GM18526 (cell line): Measurements from ENCODE around the gene CMTM4.

Experiments
- POLR2A ChIP-seq: IDR thresholded peaks from 3 replicates; pipeline ENCODE4 v1.6.1; 2011; ENCODE audit not compliant: insufficient read length; ENCODE audit errors: extremely low read depth

The CMTM4 gene

DNA sequence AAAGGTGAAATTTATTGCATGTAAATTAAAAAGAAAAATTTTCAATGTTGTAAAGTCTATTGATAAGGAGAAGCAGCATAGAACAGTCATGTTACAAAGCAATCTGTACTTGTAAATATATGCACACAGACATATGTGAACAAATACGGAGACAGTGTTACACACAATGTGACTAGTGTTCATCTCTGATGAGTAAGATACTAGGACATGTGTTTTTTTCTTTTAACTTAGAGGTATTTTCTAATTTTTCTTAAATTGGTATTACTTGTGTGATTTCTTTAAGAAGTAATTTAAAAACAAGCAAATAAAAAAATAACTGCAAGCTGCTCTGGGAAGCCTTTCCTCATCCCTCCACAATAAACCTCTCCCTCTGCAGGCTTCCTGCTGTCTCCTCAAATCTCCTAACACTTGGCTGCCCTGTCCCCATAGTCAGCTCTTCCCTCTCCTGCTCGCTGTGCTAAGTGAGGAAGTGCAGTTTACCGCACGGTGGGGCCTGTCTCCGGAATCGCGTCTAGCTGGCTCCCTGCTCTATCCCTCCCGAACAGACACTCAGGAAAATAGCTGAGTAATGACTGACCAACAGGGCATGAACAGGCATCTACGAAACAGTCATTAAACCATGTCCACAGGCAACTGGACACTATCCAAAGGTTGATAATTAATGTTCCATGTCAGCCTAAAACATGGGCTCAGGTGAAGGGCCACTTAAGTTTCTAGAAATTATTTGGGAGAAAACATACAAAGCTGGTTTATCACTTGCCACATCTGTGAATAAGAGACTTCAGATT is 35.9 kb downstream of the CMTM4 start:
- no peak for TF ChIP-seq POLR2A

DNA sequence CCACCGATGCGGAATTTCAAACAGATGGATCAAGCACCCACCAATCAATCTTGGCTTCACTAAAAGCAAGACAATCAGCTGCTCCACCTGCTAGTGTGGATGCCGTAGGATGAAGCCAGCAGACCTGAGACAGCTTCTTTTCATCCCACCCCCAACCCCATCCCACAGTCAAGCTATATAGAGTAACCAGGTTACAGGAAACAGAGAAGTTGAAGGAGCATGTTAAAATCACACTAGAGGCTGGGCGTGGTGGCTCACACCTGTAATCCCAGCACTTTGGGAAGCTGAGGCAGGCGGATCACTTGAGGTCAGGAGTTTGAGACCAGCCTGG is 37.7 kb downstream of the CMTM4 start:
- TF ChIP-seq POLR2A, result no peak

DNA sequence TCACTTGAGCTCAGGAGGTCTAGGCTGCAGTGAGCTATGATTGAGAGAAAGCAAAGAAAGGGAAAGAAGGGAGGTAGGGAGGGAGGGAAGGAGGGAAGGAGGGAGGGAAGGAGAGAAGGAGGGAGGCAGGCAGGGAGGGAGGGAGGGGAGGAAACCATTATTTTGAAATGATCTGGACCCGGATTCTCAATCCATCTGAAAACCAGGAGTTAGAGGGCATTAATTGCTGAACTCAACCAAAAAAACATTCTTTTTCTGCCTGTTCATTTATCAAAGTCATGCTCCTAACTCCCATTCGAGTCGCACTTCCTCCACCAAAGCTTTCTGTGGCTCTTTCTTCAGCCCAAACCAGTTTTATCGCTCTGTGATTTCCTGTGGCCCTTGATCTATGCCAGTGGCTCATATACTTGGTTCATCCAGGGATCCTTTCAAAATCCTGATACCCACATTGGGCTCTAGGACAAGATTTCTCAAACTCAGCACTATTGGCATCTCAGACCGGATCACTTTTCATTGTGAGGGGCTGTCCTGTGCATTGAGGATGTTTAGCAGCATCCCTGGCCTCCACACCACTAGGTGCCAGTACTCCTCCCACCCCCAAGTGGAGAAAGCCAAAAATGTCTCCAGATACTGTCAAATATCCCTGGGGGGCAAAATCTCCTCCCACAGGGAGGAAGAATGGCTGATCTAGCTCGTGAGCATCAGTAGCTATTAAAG is 38.2 kb downstream of the CMTM4 start:
- TF ChIP-seq POLR2A, result no peak

DNA sequence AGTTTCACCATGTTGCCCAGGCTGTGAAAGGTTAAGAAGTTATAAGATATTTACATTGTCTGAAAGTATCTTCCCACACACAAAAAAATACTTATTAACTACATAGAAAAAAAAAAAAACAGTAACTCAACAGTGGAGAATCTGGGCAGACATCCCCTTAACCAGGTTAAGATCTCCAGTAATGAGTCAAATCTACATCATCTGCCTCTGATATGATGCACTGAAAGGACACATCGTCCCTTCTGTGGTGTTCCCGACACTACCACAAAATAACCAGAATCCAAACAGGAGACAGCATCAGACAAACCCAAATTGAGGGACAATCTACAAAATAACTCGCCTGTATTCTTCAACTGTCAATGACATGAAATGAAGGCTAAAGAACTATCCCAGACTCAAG is 40.0 kb downstream of the CMTM4 start:
- no peak for TF ChIP-seq POLR2A

DNA sequence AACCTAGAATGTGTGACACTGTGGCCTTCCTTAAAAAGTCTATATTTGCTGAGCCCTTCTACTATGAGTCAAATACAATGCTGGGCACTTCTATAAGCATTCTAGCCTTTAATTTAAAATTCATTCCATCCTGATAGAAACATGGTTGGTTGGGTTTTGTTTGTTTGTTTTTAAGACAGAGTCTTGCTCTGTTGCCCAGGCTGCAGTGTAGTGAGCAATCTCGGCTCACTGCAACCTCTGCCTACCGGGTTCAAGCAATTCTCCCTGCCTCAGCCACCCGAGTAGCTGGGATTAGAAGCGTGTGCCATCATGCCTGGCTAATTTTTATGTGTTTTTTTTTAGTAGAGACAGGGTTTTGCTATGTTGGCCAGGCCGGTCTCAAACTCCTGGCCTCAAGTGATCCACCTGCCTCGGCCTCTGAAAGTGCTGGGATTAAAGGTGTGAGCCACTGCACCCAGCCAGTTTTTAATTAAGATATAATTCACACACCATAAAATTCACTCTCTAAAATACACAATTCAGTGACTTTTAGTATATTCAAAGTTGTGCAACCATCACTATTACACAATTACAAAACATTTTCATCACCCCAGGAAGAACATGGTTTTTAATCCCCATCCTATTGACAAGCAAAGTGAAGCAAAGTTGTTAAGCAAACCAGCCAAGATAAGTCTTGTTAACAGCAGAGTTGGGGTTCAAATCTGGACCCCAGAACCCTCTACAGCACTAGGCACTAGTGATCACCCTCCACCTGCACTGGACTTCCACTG is 42.8 kb downstream of the CMTM4 start:
- TF ChIP-seq POLR2A, result no peak

DNA sequence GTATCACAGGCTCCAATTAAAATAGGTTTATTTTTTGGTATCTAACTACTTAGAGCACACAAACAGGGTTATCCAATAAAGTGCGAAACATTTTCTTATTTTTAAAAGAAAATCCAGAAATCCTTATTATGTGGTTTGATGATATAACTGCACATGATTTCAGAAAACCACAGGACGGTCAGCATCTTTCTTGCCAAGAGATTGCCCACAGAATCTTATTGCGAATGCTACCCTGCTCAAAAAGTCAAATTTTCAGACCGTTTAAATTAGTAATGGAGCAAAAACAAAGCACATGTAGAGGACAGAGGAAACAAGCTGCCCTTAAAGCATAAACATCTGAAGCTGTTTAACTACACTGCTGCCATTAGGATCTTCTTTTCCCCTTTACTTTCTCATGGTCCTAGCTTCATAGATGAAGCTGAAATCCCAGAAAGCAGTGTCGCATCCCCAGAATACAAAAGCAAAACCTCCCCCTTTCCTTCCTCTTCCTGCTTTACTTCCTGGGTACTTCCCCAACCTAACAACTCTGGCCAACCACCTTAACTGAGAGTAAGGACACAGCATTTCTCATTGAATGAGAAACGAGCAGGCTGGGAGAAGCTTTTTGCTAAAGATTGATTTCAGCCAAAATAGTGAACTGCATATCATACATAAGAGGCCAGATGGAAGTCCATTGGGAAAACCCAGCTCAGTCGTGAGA is 43.7 kb downstream of the CMTM4 start:
- no peak for TF ChIP-seq POLR2A

DNA sequence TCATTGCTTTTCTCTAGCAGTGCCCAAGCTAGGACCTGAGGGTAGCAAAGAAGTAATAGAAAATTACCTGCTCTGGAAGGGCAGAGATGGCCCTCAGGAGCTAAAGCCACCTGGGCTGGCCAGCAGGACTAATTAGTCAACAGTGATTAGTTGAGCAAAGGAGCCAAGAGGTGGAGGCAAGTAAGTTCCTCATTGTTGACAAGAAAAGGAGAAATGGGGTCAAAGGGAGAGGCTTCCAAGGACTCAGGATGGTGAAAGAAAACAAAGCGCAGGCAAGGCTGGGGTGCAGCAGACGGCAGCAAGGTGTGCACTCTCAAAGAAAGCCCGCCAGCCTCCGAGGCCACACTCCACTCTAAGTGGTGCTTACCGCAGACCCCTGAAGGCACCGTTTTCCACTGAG is 44.6 kb downstream of the CMTM4 start:
- TF ChIP-seq POLR2A, result no peak

DNA sequence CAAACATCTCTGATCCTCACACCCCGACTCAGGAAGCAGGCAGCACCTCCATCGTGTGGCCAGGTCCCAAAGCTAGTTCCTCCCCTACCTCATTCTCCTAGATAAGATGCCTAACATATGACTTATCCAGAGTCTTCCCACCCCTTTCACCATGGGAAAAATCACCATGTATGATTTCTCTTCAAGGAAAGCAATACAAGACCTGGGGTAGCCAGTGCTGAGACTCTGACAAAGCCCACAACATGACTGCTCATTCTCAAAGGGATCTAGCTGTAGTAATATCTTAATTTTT is 45.1 kb downstream of the CMTM4 start:
- TF ChIP-seq POLR2A, result no peak

DNA sequence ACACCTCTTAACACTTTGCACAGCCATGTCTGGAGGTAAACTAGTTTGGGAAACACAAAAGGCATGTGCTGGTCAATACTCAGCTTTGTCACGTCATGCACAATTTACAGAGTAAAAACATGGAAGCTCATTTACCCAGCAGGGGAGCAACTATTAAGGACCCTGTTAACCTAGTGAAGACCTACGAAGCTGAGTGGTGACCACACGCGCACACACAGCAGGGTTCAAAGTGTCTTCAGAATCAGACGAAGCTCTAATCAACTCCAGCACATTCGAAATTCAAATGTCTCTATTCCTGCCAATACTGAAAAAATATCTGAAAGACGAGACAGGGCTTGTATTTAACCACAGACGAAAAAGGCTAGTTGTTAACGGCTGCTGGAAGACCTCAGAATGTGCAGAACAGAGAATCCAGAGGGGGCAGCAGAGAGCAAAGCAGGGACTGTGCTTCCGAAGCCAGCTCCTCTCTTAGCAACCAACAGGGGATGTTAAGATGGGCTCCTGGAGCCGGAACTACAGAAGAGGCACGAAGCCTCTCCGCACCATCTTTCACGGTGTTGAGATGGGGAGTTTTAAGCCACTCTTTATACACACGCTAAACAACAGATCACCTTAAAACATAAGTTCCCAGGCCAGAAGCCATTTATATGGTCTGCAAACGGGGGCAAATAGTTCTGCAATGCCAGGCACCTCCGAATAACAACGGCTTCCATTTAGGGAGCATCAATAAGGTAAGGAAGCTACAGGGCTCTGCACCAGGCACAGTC is 45.7 kb downstream of the CMTM4 start:
- TF ChIP-seq POLR2A, result no peak

DNA sequence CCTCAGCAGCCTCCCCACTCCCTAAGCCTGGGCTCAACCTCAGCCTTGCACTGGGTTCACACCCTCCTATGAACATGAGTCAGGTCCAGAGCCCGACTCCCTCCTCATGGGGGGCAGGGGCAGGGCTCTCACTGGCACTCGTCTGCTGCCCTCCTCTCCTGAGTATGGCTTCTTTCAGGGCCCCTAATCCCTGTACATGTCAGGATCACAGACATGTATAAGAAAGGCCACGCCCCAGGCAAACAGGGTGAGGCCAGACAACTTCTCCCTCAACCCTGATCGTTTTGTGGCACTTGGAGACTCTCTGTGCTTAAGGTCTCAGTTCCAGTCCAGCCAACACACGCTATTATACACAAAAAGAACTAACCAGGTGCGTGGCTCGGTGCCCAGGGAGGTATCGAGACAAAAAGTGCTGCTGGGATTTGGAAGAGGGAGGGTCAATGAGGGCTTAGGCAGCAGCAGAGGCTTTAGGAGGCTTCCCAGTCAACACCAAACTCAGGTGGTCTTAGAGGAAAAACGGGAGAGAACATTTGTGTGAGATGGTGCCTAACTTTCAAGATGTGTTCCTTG is 46.8 kb downstream of the CMTM4 start:
- no peak for TF ChIP-seq POLR2A

DNA sequence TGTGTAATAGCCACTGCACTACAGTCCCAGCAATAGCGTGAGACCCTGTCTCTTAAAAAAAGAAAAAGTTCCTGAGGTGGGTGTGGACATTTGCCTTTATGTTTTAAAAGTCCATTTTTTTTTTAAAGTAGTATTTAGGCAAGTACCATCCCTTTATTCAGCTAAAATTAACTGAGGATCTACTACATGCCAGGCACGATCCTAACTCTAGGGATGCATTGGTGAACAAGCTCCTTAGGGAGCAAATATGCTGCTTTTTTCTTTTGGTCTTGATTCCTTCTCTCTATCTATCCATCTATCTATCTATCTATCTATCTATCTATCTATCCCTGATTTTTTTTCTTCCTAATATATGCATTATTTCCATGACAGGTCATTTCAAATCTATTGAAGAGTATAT is 47.4 kb downstream of the CMTM4 start:
- no peak for TF ChIP-seq POLR2A

DNA sequence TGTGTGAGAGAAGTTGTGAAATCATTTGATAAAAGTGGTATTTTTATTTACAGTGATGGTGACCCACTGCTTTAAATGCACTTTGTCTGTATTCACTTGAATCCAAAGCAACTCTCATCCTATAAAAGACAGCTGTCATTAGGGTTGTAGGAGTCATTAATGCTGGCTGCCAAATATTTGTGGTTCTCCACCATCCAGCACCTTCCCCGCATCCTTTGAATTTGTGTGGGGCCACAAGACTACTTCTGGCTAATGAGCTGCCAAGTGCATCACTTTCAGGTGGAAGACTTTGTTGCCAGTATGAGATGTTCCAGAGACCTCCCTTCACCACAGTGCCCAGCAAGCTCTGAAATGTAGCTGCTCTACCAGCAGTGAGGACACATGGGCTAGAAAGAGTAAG is 48.7 kb downstream of the CMTM4 start:
- TF ChIP-seq POLR2A, result no peak

DNA sequence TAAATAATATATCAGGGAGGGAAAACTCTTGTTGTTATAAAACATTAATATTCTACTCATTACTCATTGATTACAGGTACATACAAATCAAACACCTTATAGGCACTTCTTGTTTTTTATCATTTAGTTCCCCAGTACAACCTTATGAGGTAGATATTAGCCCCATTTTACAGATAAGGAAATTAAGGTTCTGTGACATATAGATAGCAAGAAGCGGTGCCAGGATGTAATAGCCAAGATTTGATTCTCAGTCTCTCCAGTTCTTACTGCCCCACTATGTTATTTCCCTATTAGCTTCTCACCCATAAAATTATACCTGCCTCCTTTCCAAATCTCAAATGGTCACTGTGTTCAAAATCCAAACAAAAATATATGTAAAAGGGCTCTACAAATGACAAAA is 55.2 kb downstream of the CMTM4 start:
- no peak for TF ChIP-seq POLR2A

DNA sequence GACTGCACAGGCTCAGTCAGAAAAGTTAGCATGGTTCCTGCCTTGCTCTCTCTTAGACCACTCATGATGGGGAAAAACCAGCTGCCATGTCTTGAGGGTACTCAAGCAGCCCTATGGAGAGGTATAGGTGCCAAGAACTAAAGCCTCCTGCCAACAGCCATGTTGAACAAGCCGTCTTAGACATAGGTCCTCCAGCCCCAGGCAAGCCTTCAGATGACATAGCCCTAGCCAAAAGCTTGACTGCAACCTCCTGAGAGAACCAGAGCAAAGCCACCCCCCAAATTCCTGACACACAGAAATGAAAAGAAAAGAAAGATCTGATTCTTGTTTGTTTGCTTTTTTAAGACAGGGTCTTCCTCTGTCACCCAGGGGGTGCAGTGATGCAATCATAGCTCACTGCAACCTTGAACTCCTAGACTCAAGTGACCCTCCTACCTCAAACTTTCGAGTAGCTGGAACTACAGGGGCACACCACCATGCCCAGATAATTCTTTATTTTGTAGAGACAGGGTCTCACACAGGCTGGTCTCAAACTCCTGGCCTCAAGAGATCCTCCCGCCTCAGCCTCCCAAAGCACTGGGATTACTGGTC is 55.7 kb downstream of the CMTM4 start:
- TF ChIP-seq POLR2A, result no peak

DNA sequence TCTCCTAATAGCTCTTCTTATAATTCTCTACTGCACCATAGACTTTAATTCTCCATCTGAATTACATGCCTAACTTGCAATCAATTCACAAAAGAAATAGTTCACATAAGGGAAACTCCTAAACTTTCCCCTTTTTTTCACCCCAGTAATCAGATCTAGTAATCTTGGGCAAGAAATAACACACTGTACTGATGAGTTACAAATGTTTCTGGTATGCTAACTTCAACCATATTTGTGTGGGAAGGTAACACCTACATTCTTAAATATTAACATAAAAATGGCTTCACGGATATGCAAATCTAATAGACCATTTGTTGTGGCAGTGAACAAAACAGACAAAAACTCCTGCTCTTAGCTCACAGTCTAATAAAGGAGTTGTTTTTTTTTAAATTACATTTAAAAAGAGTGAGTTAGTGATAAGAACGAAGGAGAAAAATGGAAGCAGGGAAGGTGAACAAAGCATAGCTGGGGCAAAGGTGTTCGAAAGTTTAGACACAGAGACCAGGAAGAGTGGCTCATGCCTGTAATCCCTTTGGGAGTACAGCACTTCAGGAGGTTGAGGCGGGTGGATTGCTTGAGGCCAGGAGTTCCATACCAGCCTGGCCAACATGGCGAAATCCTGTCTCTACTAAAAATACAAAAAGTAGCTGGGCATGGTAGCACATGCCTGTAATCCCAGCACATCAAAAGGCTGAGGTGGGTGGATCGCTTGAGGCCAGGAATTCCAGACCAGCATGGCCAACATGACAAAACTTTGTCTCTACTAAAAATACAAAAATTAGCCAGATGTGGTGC is 57.3 kb downstream of the CMTM4 start:
- TF ChIP-seq POLR2A, result no peak
